ENCODE measurements around the gene FBXO33.

The FBXO33 gene, protein sequence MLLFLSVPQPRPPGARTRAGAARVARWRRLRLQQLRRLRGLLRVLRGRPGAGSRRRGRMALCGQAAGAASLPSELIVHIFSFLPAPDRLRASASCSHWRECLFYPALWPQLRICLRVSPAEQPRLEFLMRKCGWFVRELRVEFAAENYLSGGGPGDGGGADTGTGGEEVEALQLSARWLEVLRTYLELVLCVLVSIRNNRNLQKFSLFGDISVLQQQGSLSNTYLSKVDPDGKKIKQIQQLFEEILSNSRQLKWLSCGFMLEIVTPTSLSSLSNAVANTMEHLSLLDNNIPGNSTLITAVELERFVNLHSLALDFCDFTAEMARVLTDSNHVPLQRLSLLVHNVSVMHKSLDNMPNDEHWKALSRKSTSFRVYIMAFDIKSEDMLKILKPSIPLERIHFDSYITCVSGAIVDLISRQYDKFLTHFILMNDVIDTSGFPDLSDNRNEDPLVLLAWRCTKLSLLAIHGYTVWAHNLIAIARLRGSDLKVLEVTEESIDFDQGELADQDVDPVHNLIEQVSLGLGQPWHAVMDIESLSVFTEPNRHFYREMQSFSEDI

DNA sequence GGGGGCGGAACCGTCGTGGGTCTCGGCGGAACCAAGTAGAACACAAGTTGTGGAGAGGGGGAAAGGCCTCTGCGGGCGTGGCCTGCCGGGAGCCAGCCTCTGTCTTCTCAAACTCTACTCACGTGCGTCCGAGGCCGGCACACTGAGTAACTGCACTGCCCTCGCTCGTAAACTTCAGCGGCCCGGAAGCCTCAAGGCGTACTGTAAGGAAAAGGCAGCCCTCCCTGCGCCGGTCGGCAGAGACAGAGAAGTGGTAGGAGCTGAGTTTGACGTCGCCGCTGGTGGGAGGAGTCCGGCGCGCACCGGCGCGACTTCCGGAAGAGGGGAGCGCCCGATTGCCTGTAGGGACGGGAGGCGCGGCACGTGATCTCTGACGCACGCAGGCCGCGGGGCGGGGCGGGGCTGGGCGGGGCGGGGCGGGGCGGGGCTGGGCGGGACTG is at the start of gene FBXO33:
Gene FBXO33 (minus strand): TSS at position 255 of the 440 bp plus-strand sequence. CDS start 271 bp downstream, outside the sequence.
- DNase-seq = peak; percentile 88 to 94 (median 93)

DNA sequence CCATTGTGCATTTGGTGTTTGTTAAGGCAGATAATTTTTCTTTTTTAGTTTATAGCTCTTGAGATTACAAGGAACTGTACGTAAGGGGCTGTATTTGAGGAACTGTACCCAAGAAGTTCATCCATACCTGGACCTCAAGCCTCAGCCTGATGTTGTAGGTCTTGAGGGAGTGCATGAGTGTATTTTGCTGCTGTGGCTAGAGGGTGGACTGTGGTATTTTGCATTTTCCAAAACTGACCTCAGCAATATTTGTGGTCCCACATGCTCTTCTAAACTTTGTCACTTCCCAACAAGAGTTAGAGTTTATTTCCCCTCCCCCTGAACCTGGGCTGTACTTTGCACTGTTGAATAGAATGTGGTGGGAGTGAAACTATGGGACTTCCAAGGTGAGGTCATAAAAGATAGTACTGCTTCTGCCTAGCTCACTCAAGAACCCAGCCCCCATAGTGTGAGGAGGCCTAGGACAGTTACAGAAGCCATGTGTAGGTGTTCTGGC is 42.2 kb upstream of the FBXO33 start:
- no peak for DNase-seq

DNA sequence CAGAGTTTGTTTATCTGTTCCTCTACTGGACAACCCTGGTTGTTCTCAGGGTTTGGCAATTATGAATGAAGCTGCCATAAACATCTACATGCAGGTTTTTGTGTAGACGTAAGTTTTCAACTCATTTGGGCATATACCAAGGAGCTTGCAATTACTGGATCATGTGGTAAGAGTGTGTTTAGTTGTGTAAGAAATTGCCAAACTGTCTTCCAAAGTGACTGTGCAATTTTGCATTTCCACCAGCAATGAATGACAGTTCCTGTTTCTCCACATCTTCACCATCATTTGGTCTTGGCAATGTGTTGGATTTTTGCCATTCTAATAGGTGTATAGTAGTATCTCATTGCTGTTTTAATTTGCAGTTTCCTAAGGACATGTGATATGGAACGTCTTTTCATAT is 39.8 kb upstream of the FBXO33 start:
- DNase-seq = no peak

DNA sequence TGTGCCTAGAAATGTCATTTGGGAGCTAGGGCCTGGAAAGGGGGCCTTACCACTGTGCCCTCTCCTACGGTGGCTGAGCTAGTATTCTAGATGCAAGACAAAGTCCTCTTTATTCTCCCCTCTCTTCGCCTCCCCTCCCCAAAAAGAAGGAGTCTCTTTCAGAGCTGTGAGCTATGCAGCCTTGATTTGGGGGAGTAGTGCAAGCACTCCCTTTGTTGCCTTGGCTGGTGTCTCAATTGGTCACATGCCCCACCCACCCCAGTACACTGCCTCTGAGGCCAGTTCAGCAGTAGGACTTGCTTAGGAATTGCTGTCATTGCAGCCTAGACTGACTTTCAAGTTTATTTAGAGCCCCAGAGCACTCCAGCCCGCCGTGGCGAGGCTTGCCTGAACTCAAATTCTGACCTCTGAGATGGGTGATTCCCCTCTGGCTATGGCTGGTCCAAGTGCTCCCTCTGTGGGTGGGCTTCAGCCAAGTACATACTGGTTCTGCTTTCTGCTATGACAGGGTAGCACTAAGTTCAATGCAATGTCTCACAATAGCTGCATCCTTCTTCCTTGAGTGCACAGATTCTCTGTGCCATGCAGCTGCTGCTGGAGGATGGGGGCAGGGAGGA is 37.0 kb upstream of the FBXO33 start:
- DNase-seq = no peak

DNA sequence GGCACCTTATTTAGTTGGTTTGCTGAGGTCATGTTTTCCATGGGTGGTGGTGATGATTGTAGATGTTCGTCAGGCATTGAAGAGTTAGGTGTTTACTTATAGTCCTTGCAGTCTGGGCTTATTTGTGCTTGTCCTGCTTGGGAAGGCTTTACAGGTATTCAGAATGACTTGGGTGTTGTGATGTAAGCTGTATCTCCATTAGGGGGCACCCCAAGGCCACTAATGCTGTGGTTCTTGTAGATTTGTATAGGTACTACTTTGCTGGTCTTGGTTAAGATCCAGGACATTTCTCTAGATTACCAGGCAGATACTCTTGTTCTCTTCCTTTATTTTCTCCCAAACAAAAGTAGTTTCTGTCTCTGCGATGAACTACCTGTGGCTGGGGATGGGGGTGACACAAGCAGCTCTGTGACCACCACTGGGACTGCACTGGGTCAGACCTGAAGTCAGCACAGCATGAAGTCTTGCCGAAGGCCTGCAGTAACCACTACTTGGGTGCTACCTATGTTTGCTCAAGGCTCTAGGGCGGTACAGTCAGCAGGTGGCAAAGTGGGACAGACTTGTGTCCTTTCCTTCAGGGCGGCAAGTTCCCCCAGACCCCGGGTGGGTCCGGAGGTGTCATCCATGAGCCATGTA is 35.8 kb upstream of the FBXO33 start:
- DNase-seq = no peak

DNA sequence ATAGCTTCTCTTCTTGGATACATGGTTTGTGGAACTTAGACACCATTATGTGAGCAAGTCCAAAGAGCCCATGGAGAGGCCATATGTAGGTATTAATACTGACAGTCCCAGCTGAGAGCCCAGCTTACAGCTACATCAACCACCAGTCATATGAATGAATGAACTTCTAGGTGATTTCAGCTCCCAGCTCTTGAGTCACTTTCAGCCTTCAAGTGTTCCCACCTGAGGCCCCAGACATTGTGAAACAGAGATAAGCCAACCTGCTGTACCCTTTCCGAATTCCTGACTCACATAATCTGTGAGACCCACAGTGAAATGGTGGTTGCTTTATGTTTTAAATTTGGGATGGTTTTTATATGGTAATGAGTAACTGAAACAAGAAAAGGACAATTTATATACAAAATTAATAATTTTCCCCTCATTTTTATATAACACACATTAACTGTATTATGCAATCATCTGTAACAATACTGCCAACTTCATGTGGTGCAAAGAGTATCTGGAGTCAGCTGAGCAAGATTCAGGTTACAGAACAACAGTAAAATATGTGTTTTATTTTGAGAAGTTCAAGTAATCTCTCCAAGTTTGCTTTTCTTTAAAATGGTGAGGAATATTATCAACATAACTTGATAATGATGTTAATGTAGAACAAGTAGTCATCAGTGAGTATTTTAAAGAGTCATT is 27.7 kb upstream of the FBXO33 start:
- DNase-seq = no peak

DNA sequence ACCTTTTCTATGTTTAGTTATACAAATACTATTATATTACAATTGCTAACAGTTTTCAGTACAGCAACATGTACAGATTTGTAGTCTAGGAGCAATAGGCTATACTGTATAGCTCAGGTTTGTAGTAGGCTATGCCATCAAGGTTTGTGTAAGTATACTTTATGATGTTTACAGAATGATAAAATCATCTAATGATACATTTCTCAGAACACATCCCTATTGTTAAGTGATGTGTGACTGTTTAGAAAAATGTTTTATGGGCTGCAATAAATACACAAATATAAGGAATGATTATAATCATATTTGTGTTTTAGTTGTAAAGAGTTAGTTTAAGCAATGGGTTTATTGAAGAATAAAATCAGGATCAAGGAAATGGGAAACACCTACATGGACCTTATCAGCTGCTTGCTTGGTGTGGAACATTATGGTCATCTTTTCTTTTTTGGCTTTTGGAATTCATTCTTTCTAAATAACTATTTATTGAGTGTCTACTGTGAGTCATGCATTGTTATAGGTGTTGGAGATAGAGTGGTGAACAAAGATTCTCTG is 24.5 kb upstream of the FBXO33 start:
- no peak for DNase-seq

DNA sequence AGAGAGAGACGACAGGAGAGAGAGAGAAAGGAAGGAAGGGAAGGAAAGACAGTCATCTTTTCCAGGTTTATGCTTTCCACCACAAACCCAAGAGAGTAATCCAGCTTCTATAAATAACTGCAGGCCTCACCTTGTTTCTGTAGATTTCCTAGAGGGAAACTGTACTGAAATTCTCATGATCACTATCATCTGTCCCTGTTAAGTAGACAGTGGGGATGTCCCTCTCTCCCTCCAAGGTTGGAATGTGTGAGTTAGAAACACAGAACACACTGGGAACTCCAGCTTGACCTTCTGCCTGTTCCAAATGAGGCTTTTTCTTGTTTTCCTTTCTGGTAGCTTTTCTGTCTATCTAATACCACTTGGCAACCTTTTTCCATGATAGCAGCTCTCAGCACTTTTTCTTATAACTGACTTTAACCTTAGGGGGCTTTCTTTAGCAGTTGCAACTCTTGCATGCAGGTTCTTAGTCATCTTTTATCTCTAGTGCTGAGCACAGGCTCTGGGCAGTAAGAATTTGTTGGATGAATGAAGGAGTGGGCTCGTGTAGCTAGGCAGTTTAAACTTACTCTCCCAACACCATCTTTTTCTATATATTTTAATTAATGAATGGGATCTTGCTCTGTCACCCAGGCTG is 22.8 kb upstream of the FBXO33 start:
- no peak for DNase-seq

DNA sequence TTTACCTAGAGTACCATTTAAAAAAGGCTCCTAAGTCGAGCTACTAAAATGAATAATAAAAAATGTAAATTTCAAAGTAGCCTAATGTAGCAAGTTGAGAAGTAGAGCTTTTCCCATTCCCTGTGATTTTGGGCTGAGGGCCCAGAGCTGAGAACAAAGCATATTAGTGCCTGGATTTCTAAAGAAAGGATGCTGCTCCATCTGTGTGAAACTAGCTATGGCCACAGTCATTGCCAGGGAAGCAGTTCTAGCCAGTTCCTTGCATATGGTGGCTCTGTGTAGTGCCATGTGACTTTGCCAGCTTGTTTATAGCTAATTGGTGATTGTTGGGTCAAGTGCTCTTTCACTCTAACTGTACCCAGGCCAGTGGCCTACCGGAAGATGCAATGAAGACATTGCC is 20.4 kb upstream of the FBXO33 start:
- DNase-seq = no peak

DNA sequence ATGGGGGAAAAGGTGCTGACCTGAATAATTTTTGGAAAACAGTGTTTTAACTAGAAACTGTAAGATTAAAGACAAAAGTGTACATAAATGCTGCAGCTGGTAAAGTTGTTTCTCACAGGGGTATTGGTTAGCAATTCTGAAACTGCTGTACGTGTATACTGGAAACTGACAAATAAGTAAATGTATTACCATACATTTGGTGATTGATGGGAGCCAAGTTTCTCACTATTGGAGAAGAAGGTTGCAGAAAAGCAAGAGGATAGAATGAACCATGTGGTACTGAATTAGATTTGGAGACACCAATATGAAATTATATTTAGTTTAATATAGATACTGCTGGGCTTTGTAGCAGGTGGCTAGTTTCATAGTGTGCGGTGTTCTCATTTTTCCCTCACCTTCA is 19.6 kb upstream of the FBXO33 start:
- no peak for DNase-seq

DNA sequence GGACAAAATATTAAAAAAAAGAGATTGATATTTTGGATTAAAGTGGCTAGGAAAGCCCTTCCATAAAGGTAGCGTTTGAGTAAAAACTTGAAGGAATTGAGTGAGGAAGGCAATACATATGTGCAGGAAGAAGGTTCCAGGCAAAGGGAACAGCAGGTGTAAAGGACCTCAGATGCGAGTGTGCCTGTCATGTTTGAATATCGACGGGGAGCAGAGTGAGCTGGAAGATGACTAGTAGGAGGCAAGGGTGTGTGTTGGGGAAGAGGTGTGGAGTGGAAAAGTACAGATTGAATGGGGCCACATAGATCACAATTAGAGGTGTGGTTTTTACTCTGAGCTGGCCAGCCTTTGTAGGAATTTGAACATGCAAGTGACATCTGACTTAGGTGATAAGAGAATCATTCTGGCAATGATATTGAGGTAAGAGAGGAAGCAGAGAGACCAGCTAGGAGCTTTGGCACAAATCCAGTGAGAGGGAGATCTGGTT is 15.0 kb upstream of the FBXO33 start:
- DNase-seq = no peak

DNA sequence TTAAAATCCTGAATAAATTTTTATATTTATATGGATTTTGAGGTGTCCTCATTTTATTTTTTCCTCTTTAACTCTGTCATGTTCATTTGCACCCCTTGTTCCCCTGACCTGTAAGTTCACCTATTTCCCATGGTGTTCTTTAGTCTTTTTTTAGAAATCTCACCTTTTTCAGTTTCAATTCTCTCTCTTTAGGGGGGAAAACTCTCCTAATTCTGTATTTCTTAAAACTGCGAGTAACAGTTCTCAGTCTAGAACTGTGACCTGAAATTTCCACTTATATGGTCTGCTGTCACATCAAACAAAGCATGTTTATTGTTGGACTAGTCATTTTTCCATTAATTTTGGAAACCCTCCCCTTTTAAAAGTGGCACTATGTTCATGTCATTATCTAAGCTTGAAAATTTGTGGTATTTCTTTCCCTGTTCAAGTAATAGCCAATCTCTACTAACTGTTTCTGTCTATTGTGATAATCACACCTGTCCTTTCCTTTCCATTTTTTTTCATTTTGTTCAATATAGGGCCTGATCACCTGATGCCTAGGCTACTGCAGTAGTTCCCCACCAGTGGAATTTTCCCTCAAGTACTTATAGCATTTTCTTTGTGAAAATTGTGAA is 14.0 kb upstream of the FBXO33 start:
- no peak for DNase-seq

DNA sequence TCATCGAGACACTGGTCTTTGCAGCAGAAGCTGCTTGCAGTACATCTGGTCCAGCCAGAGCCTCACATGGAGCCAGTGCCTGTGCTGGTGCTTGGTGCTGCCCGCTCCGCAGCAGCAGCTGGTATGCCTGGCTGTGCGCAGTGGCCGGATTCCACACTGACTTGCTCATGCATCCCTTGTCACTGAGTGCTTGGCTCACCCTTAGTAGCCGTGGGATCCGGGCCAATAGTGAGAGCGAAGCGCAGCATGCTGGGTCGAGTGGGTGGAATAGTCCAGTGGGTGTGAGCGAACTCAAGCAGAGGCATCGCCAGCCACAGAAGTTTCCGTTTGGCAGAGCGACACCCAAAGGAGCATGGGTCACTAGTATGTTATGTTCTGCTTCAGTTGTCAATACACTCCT is 10.1 kb upstream of the FBXO33 start:
- no peak for DNase-seq

DNA sequence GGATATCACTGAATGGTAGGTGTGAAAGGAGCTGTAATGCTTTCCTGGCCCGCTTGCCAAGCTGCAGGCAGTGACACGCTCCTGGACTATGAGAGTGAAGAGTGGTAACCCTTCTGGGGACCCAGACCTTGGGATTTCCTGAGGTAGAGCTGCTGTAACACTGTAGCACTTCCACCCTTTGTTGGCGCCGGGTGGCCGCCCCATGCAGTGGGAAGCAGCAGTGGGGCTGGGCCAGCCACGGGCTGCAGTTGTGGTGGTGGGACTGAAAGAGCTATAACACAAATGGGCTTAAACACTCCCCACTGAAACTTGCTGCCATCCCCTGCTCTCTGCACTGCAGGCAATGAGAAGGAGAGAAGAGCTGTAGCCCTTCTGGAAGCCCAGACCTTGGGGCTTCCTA is 9.6 kb upstream of the FBXO33 start:
- no peak for DNase-seq

DNA sequence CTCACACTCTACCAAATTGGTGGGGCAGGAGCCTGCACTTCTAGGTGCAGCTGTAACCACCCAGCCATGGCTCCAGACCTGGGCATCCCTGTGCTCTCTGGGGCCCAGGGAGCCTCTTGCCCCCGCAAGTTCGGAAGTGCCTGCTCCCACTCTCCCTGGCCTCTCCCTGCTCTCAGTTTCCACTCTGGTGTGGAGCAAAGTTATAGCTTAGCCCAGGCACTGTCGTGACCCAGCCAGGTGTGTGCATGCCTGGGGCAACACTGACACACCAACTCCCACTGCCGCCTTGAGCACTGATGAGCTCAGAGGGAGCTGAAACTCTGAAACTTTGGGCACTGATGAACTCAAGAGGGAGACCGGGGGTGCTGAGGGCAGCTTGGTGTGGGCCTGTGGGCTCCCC is 8.7 kb upstream of the FBXO33 start:
- DNase-seq = no peak

DNA sequence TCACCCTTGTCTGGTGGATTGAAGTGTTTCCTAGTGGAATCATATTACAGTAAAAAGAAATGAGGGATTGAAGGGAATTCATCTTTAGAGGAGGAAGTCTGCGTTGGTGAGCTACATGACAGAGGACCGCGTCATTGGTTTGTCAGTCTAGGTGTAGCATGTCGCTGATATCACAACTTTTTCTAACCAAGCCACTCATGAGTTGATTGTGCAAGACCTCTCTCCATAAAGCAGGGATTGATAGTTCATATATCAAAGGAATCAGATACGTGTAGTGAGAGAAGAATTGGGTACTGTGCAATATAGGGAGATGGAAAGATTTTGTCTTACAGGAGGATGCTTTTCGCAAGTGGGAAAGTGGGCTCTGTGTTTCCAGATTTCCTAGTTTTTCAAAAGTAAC is 3.0 kb upstream of the FBXO33 start:
- no peak for DNase-seq

DNA sequence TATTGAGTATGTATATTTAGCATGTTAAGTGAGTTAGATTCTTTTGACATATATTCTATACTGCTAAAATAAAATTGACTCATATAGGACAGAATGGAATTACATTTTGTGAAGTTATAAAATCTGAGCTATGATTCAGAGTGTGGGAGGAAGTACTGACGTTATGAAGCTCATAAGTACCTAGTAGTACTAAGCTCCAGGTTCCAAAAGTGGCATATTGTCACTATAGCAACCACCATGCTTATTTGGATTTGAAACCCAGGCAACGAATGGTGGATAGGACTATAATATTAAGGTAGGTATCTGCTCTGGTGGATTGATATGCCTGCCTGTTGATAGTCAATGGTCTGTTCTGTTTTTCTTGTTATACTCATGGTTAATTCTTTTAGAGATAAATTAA is 2.2 kb upstream of the FBXO33 start:
- DNase-seq = no peak

DNA sequence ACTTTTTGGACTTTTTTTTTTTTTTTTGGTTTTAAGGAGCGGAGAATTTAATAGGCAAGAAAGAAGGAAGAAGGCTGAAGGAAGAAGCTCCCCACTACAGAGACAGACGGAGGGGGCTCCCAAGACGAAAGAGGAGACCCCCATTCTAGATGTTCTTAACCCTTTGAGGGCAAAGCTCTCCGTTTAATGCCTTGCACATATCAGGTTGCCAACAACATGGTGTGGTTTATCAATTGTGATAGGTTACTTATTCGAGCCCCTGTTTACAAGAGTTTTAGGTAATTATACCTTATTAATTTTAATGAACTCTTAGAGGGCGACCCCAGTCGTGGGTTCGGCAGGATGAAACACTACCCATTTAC is 1.2 kb upstream of the FBXO33 start:
- no peak for DNase-seq

DNA sequence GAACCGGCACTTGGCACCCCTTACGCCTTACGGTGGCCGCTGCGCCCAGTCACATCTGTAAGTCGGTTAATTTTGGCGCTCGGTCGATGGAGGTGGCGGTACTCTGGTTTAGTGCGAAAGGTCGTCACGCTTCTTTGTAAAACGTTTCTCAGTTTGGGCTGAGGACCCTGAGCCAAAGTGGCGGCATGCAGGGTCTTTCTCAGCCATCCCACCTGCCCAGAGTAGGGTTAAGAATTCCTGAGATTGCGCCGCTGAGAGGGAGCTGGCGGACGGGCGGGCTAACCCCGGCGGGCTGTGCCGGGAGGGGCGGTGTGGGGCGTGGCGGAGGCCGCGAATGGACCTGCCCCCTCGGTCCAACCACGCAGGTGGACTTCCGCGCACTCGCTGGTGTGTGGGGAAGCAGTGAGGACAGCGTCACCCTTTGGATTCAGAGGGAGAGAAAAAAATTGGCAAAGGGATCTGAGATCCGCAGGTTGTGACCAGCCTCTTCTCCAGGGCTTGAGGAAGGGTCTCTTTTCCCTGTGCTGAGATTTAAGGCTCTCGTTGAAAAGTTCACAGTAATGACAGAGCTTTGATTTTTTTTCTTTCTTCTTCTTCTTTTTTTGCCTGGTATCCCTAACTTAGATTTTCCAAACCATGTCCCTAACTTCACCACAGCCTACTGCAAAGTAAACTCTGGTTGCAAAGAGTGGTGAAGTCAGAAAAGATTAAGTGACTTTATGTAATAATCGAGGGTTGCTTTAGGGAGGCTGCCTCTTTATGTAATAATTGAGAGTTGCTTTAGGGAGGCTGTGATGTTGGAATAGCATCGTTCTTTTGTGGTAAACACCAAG is 602 bp upstream of the FBXO33 start:
- peak; percentile 44 to 69 (median 50) for DNase-seq

DNA sequence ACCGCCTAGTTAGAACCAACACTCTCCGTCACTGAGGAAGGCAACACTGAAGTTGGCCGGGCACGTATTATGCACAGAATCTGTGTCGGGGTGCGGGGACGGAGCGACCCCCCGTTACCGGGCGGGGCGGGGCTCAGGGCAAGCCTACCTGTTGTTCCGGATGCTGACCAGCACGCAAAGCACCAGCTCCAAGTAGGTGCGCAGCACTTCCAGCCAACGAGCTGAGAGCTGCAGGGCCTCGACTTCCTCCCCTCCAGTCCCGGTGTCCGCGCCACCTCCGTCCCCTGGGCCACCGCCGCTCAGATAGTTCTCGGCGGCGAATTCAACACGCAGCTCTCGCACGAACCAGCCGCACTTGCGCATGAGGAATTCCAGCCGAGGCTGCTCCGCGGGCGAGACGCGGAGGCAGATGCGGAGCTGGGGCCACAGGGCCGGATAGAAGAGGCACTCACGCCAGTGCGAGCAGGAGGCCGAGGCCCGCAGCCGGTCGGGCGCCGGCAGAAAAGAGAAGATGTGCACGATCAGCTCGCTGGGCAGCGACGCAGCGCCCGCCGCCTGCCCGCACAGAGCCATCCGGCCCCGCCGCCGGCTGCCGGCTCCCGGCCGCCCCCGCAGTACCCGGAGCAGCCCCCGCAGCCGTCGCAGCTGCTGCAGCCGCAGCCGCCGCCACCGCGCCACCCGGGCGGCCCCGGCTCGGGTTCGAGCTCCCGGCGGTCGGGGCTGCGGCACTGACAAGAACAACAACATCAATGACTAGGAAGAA is 636 bp downstream of the FBXO33 start:
- DNase-seq = peak; percentile 13 to 50 (median 28)
